ENCODE data around the gene PYDC2. TPM values are rescaled to one million over a fixed set of nuclear protein-coding genes. Genes with fewer than 3 reads are reported as not detected.

The PYDC2 gene
- polyA plus RNA-seq, 1 of the 3 experiments (the other 2 are of a cell fraction), result not detected

DNA sequence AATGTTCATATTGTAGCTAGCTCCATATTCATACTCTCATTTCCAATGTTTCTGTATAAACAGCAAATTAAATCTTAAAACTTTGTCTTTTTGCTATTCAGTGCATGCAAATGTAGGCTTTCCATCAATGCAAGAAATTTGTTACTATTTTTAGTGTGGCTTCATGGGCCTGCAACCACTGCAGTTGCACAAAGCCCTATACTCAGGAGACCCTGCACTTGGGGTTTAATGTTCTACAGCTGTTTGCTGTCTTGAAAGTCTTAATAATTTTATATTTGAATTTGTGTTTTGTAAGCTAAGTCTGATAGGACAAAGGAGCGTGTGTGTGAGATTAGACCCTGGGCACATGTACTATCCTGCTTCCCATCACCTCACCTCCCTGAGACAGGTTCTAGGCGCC, 9.6 kb downstream of the PYDC2 start (continued):
- TF ChIP-seq, protein P1, sequence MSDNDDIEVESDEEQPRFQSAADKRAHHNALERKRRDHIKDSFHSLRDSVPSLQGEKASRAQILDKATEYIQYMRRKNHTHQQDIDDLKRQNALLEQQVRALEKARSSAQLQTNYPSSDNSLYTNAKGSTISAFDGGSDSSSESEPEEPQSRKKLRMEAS (IDR thresholded peaks at IDR 0.05; ENCODE audit: low read depth), result no peak

DNA sequence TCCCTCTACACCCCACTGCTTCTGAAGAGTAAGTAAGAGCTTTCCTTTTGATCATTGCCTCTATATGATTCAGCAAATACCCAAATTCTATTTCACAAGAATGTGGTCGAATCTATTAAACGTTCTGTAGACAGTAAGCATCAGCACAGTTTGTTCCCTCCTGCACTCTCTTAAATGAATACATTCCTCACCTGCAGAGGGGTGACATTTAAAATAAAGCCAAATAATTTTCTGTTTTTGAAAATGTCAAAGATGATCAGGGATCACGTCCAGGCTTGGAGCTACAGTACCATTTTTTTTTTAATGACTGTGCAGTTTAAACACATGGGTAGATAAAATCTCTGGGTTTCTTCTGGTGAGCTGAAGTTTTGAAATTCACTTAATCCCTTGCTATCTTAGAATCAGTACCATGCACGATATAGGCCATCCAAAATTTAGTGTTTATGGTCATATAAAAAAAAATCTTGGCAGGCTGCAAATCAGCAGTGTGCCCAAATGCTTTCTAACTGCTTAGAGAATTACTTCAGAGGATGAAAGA, 12.8 kb downstream of the PYDC2 start:
- Histone ChIP-seq H3K4me2 (no peak overlapping the region), H3K9me3 (no peaks in the 10 kb centered on the region), H3K79me2 (ENCODE audit: insufficient read depth) (no peaks in the 10 kb centered on the region), H4K20me1 (ENCODE audit: insufficient read depth) (no peaks in the 10 kb centered on the region), H3K36me3 (replicated peaks in 1 of 2; ENCODE audit: control insufficient read depth in 1 of 2, insufficient read depth in 2 of 2, low read length in 1 of 2) (peaks cover 0 to under 1% of the 10 kb centered on the region in 2 experiments), H3K4me3 (ENCODE audit: low read depth in 2 of 2, low read length in 1 of 2) (no peak overlapping the region), H3K27me3 (ENCODE audit: insufficient read depth) (no peaks in the 10 kb centered on the region), H3F3A (replicated peaks; ENCODE audit: insufficient read depth) (no peaks in the 10 kb centered on the region), H3K27ac (ENCODE audit: low read depth in 2 of 2, low read length in 1 of 2) (no peak overlapping the region), H2AFZ (ENCODE audit: low read depth) (no peak overlapping the region), H3K9ac (no peak overlapping the region), H3K9me2 (no peaks in the 10 kb centered on the region), H3K4me1 (ENCODE audit: control insufficient read depth in 1 of 2, insufficient read depth in 2 of 2, low read depth in 1 of 2, low read length in 1 of 2) (no peaks in the 10 kb centered on the region)
- ChIA-PET POLR2A (no interaction called here), CTCF (interaction anchor here (1.1 kb wide), 1 partner anchor 12 kb away, joined by 3 read pairs; no protein-coding TSS in a partner anchor)
- TF ChIP-seq TEAD4 (IDR thresholded peaks at IDR 0.05; ENCODE audit: borderline replicate concordance, insufficient read depth), result no peak
- TF ChIP-seq, protein P2, sequence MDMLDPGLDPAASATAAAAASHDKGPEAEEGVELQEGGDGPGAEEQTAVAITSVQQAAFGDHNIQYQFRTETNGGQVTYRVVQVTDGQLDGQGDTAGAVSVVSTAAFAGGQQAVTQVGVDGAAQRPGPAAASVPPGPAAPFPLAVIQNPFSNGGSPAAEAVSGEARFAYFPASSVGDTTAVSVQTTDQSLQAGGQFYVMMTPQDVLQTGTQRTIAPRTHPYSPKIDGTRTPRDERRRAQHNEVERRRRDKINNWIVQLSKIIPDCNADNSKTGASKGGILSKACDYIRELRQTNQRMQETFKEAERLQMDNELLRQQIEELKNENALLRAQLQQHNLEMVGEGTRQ (IDR thresholded peaks at IDR 0.05; ENCODE audit: borderline replicate concordance, low read depth, low read length), result no peak
- TF ChIP-seq, protein P3, sequence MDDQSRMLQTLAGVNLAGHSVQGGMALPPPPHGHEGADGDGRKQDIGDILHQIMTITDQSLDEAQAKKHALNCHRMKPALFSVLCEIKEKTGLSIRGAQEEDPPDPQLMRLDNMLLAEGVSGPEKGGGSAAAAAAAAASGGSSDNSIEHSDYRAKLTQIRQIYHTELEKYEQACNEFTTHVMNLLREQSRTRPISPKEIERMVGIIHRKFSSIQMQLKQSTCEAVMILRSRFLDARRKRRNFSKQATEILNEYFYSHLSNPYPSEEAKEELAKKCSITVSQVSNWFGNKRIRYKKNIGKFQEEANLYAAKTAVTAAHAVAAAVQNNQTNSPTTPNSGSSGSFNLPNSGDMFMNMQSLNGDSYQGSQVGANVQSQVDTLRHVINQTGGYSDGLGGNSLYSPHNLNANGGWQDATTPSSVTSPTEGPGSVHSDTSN (IDR thresholded peaks at IDR 0.05), result no peak
- TF ChIP-seq SMC3 (IDR thresholded peaks at IDR 0.05; ENCODE audit: low read depth, low read length), result no peak
- TF ChIP-seq GABPA (IDR thresholded peaks at IDR 0.05; ENCODE audit: low read depth), result no peak
- TF ChIP-seq MXI1 (IDR thresholded peaks at IDR 0.05; ENCODE audit: low read depth, low read length), result no peak
- TF ChIP-seq, protein P4, sequence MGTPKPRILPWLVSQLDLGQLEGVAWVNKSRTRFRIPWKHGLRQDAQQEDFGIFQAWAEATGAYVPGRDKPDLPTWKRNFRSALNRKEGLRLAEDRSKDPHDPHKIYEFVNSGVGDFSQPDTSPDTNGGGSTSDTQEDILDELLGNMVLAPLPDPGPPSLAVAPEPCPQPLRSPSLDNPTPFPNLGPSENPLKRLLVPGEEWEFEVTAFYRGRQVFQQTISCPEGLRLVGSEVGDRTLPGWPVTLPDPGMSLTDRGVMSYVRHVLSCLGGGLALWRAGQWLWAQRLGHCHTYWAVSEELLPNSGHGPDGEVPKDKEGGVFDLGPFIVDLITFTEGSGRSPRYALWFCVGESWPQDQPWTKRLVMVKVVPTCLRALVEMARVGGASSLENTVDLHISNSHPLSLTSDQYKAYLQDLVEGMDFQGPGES (IDR thresholded peaks at IDR 0.05; ENCODE audit: low read depth, low read length), result no peak
- no peak for TF ChIP-seq RXRA (IDR thresholded peaks at IDR 0.05; ENCODE audit: borderline replicate concordance, low read depth)
- TF ChIP-seq EZH2phosphoT487 (IDR thresholded peaks at IDR 0.05; ENCODE audit: borderline replicate concordance, low read depth), result no peak
- TF ChIP-seq YY1 (IDR thresholded peaks at IDR 0.05; ENCODE audit: low read depth), result no peak
- TF ChIP-seq ELF1 (IDR thresholded peaks at IDR 0.05), result no peak
- no peak for TF ChIP-seq MEF2A (IDR thresholded peaks at IDR 0.05; ENCODE audit: borderline replicate concordance, low read depth)
- no peak for TF ChIP-seq RAD21 (IDR thresholded peaks at IDR 0.05; ENCODE audit: low read length)
- TF ChIP-seq SIN3A (IDR thresholded peaks at IDR 0.05; ENCODE audit: borderline replicate concordance, low read depth, low read length), result no peak
- no peak for TF ChIP-seq NFIC (IDR thresholded peaks at IDR 0.05; ENCODE audit: borderline replicate concordance)
- no peak for TF ChIP-seq EP300 (IDR thresholded peaks at IDR 0.05; ENCODE audit: borderline replicate concordance in 1 of 2, low read depth in 1 of 2, low read length in 1 of 2)
- TF ChIP-seq, protein P1 (IDR thresholded peaks at IDR 0.05; ENCODE audit: low read depth), result no peak
- 38% methylated on average over 4 of the region's 4 CpGs for WGBS (ENCODE audit: low lambda C conversion rate)
- no peak for DNase-seq
